ENCODE results near the gene BMP2K.

Gene BMP2K

DNA sequence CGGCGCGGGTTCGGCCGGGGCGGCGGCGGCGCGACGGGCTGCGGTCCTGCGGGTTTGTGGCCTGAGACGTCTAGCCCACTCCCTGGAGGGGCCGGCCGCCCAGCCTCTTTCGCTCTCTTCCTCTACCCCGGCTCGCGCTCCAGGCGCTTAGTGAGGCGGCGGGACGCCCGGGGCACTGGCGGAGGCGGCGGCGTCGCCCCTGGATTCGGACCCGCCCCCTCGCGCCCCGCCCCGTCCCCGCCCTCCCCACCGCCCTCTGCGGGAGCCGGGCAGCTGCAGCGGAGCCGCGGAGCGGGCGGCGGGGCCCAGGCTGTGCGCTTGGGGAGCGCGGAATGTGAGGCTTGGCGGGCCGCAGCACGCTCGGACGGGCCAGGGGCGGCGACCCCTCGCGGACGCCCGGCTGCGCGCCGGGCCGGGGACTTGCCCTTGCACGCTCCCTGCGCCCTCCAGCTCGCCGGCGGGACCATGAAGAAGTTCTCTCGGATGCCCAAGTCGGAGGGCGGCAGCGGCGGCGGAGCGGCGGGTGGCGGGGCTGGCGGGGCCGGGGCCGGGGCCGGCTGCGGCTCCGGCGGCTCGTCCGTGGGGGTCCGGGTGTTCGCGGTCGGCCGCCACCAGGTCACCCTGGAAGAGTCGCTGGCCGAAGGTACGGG, at the start of gene BMP2K:
Gene BMP2K (plus strand): TSS at position 272 of the 650 bp plus-strand sequence. CDS start 194 bp downstream, at position 466.
- peak; percentile 86 for DNase-seq

DNA sequence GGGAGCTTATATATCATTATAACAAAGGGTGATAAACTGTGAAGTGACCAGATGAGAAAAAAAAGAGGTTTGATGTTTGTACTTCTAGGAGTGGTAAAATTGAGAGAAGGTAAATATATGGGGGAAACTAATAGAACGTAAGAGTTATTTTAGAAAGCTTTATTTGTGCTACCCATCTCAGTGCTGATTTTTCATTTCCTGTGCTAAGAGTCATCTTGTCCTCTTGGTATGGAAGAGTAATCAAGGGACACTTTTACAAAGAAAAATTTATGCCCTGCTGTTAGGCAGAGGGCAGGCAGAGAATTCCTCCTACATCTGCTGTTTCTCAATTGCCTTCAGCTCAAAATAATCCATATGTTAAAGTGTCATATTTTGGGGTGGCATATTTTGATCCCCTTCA, 49.6 kb upstream of the BMP2K start:
- no peak for DNase-seq

DNA sequence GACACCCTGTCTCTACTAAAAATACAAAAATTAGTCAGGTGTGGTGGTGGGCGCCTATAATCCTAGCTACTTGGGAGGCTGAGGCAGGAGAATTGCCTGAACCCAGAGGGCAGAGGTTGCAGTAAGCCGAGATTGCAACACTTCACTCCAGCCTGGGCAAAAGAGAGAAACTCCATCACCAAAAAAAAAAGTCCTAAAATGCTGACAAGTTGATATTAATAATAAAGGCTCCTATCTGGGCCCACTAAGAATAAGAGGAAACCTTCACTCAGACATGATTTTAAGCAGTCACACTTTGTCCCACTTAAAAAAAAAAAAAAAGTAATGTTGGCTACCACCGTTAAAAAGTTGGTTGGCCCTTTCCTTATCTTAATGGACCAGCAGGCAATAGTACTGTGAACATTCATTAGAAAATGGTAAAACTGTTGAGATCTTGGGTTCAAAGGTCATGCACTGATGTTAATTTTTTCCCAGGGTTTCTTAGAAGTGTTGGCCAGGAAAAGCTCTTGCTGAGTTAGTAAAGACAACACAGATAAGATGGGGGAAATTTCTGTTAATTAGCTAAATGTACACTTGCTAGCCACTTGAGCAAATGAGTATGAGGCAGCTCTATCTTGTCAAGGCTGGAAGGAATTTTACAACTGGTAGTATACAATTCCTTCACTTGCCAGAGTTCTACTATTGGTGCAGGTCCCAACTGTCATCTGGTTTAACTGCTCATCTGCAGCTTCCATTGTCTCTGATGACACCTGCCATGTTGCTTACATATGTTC, 43.6 kb upstream of the BMP2K start:
- no peak for DNase-seq

DNA sequence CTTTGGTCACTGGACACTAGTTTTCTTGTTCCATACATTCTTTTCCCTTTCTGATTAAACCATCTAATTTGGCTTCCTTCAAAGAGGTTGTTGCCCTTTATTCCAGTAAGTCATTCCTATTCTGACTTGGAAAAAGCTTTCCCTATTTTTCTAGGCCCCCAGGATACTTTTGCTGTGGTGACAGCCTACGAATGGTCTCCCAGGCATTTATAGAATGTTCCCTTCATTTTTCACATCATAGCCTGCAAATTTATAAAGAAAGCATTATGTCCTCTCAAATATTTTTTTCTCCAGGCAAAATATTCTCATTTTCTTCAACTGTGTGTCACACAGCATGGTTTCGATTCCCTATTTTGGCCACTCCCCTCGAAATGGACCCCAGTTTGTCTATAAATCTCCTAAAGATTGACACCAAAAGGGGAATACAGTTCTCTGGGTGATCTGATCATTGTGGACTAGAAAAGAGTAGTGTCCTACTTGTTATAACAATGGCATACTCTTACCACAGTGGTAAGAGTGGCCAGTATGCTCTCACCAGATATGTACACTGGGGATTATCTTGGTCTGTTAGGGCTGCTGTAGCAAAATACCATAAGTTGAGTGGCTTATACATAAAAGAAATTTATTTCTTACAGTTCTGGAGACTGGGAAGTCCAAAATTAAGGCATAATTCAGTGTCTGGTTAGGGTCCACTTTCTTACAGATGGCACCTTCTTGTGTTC, 41.5 kb upstream of the BMP2K start:
- DNase-seq = peak; percentile 37

DNA sequence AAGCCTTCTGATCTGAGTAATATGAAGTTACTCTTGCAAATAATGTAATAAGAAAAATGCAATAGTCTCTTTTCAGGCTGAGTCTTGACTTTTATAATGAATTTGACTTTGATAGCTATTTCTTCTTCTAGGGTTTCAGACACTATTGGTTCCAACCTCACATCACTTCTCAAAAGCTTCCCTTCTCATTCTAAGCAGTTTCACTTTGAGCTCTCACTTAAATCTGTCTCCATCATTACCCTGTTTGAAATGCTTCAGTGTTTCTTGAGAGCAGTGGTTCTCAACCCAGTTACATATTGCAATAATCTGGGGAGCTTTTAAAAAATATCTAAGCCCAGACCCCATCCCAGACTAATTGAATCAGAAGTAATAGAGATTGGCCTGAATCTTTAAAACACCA, 40.5 kb upstream of the BMP2K start:
- DNase-seq = no peak

DNA sequence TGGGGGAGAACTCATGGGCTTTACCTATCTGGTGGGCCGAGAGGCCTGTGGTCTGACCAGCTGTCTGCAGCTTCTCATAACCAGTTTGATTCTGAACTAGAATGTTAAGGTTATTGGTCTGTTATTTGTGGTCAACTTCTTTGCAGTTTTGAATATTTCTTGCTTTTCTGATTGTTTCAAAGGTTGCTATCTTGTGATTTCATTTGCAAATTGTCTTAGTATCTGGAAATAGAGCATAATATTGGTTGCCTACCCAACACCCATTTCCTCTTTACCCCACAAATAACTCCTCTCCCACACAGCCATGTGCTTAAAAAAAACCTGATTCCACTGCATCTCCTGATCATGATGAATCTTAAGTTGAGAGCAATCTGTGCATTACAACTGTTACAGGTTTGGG, 39.1 kb upstream of the BMP2K start:
- peak; percentile 52 for DNase-seq

DNA sequence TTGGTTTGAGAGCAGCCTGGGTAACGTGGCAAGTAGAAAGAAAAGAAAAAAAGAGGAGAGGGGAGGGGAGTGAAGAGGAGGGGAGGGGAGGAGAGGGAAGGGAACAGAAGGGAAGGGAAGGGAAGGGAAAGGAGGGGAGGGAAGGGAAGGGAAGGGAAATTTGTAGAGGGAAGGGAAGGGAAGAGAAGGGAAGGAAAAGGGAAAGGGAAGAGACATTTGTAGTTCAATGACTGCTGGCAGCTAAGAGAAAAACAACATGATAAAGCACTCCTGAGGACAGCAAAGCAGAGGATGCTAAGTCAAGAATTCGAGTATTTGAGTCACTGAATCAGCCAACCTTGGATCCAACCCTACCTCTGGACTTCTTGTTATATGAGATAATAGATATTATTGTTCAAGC, 38.2 kb upstream of the BMP2K start:
- no peak for DNase-seq

DNA sequence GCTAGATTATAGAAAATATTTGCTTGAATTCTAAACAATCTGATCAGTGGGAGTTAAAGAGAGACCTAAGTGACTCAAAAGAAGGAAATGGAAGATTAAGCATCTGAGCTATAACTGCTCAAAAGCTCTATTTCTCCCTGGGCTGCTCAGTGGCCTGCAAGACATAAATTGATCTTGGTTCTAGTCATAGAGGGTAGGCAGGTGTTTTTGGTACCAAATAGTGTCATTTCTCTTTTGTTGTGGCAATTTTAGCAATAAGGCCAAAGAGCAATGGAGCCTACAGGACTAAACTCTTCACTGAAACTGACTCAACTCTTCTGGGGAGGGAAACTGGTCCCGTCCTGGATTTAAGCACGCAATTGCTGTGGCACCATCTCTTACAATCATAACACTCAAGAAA, 33.9 kb upstream of the BMP2K start:
- DNase-seq = no peak

DNA sequence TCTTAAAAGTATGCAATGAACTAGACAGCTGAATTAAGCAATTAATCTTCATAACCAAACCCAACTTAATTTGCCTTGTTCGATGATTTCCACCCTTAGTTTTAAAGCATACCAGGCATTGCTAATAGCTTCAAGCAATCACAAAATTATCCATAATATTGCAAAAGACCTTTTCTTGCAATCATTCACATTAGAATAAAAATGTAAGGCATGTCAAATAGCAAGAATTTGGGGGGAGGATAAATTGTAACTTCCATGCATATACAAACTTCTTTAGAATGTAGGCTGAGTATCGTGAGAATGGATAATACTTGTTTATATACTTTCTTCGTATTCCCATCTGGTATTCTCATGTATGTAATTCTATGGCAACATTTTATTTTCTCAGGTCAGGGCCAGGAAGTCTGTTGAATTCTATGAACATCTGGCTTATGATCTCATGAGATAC, 28.7 kb upstream of the BMP2K start:
- DNase-seq = no peak

DNA sequence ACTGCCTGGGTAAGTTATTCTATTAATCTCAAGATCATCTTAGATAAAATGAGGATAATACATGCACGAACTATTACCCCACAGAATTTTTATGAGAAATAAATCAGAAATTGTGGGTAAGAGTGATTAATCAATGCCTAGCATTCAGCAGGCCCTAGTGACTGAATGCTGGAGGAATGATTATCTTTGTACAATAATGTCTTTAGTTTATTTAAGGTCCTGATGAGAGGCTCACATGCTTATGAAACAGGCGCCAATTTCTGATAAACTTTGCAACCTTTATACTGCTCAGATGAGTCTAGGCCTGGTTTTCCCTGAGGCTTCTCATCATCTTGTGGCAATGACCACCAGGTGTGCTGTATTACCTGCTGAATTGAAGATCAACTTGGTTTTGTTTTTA, 27.8 kb upstream of the BMP2K start:
- DNase-seq = no peak

DNA sequence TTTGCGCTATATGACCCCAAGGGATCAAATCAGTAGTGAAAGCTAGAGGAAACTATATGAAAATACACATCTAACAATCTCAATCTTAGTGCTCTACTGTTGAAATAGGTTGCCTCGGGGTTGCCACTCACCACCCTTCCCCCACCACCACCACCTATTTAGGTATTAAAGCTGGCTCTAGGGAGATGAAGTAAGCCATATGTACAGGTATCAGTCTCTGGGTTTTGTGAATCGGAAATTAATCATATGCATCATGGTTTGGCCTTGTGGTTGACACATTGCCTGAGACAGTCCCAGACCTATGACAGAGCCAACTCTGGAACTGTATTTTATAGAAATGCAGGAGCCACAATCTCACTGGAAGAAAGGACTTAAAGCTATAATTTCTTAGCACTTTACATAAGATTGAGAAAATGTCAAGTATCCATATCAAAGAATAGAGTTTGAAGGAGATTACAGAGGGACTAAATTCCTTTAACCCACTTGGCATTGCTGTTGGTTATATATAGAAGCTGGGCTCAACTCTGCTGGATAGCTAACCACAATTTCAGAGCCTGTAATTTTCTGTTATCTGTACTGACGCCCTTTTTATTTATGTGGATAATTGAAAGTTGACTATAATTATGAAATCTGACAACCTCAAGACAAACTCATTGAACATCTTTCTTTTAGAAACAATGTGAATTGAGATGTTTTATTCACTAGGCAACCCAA, 26.7 kb upstream of the BMP2K start:
- DNase-seq = no peak

DNA sequence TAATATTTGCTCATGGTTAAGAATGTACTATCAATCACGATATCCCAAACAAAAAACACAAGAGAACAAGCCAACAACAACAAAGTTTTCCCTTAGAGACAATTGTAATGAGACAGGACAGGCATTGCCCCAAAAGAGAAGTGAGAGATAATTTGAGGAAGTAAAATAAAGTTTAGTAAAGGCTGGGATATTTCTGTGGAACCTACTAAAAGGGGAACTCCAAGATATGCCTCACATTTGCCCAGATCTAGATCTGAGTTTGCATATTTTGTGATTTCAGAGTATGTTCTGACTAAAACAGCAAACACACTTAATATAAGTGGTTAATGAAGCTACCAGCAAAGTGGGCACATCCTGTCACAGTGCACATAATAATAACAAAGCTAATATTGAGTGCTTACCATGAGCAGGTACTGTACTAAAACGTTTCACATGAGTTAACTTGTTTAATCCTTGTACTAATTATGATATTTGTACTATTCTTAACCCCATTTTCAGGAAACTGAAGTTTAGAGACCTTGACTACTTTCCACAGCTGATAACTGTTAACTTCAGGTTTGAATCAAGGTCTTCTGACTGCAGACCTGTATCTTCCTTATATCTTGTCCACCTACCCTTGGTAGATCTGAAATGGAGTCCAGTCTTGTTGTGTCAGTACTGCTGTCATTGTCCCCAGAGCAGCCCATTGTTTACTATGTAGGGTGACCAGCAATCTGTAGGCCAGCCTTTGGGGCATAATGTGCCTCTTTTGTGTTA, 26.0 kb upstream of the BMP2K start:
- DNase-seq = peak; percentile 89

DNA sequence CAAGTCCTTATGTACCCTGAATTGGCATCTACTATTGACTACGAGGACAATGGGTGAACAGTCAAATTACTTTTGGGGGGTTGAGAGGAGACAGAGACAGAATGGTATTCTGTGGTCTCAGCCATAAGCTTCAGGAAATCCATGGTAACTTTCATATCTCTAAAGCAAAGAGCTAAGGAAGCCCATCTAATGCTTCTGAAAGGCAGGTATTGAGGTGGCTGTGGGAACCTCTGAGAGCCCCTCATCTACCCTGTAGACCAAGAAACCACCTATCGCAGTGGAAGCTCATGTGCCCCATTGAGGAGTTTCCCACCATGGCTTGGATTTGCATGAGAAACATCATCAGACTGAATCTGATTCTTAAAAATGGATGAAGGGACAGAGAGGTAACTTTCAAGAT, 23.1 kb upstream of the BMP2K start:
- DNase-seq = no peak

DNA sequence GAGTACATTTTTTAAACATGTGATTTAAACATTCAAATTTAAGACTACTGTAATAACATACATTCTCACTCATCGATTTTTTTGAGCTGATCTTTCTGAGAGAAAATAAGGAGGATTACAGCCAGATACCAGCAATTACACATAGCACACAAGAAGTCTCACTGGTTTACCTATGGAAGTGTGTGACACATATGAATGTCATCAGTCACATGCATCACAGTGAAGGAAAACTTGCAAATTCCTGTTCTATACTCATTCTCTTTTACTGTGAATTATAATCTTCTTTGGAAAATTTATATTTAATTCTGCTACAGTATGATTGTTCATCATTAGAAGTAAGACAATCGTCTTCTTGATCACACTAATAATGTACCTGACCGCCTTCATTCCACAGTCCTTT, 21.3 kb upstream of the BMP2K start:
- DNase-seq = no peak

DNA sequence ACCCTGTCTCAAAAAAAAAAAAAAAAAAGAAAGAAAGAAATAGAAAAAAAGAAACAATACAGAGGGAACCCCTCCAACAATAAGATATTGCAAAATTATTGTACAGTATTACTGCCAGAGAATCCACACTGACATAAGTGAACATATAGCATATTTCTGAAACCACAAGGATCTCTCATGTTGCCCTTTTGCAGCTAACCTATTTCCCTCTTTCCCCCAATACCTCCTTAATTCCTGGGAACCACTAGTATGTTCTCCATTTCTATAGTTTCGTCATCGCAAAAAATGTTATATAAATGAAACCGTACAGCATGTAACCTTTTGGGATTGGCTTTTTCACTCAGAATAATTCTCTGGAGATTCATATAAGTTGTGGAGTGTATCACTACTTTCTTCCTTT, 20.0 kb upstream of the BMP2K start:
- no peak for DNase-seq

DNA sequence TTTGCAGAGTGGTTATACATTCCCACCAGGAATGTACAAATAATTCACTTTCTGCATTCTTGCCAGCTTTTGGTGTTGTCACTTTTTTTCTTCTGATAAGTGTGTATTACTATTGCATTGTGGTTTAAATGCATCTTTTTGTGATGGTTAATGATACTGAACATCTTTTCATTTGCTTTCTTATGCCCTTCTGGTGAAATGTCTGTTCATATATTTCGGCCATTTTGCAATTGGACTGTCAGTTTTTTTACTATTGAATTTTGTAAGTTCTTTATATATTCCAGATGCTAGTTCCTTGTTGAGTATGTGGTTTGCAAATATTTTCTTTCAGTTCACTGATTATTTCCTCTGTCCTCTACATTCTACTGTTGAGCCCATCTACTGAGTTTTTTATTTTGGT, 19.4 kb upstream of the BMP2K start:
- DNase-seq = no peak

DNA sequence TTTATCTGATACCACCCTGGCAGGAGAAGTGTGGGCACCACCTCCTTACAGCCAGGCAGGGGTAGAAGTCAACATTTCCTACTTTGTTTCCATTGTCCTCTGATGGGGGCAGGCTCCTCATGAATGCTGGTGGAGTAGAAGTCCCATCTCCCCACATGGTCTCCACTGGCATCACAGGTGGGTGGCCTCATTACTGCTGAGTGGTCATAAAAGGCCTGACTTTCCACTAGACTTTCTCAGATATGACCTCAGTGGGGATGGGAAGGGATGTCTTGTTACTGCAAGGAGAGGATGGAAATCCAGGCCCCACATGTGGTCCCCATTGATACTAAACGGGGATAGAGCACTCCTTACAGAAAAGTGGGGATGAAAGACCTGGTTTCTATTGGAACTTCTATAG, 18.6 kb upstream of the BMP2K start:
- no peak for DNase-seq

DNA sequence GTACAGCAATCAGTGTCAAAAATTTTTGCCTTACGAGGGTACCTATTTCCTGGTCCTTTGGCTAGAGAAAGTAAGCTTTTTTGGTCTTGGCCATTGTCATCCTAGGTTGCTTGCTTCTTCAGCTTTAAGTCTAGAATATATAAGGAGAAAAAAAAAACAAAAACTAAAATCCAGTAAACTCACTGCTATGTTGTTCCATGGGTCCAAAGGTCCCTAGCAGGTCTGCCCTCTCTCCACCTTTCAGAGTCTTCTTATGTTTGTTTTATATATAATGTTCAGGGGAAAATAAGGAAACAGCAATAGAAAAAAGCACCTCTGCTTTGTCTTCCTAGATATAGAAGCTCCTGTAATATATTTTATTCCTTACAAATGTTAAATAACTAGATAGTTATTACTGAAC, 18.1 kb upstream of the BMP2K start:
- no peak for DNase-seq

DNA sequence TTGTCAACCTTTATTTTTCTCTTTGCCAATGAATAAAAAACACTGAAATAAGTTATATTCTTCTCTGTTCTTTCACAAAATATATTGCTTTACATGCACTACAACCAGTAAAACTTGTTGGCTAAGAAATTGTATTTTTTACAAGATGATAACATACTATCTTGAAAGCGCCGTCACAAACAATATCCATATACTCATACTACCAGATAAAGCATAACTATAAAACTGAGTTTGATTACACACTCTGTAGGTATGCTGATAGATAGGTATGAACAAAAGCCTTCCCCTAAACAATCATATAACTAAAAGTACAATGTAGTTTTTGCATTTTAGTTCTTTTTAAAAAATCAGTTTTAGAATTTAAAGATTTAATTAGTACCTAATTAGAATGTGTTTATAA, 13.6 kb upstream of the BMP2K start:
- no peak for DNase-seq

DNA sequence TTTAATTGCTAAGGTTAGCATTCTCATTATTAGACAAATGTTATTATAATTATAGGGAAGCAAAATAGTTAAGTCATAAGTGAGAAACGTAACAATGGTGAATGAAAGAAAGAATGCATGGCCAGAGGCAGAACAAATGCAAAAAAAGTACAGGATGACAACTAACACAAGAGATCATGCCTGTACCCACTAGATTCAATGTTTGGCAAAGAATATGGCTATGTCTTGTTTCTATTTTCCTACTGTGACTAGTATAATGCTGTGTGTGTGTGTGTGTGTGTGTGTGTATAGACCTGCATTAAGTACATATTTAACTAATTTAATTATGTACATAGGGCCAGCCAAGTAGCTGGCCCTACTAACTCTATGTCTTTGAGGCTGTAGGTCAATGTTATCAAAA, 12.9 kb upstream of the BMP2K start:
- DNase-seq = no peak

DNA sequence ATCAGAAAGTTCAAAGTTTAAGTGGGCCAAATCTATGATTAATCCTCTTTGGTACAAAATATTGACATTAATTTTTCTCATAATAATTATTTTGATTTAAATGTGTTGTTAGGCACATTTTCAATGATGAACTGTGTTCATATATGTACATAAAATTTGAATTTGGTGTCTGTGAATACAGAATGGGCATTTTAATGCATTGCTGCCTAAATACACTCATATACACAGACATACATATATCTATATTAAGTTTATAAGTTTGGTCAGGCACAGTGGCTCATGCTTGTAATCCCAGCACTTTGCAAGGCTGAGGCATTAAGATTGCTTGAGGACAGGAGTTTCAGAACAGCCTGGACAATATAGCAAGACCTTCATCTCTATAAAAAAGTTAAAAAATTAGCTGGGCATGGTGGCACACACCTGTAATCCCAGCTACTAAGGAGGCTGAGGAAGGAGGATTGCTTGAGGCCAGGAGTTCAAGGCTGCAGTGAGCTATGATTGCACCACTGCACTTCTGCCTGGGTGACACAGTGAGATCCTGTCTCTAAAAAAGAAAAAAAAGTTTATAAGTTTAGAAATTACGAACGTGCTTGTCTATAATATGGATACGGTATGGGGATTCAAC, 12.3 kb upstream of the BMP2K start:
- no peak for DNase-seq

DNA sequence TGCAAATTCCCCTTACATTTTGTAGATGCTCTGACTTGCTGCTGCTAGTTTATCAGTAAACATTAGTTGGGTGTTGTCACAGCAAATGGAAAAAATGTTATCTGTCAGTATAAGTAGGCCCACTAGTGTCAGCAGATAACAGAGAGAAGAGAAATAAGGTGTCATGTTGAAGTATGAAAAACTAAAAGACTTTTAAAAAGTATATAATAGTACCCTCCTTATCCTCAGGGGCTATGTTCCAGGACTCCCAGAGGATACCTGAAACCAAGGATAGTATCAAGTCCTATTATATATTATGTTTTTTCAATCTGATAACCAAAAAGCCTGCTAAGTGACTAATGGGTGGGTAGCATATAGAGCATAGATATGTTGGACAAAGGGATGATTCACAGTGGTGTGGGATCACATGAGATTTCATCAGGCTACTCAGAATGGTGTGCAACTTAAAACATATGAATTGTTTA, 11.6 kb upstream of the BMP2K start:
- DNase-seq = peak; percentile 64
